ENCODE measurements around the gene BABAM2. TPM values are rescaled to one million over a fixed set of nuclear protein-coding genes. Genes with fewer than 3 reads are reported as not detected.

BABAM2 gene
- total and polyA plus RNA-seq, 10 of the 15 experiments (the other 5 are each of a cell fraction or from before 2014, with no cell fraction given), result 30.7 to 59.9 (median 44.5) TPM

DNA sequence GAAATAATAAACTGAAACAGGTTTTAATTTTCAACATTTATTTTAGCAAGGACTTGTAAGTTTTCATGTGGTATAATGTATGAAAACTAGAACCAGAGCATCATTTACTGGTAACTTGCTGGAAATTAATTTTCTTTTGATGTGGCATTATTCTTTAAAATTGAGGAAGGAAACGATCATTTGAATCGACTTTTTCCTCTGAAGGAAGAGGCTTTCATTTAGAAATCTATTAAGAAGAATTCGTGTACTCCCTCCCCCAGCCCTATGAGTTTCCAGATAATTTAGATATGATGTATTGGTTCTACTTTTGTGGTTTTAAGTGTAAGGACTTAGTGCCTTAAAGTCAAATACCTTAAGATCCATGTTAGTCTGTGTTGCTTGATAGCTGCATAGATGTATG lies 2.5 kb downstream of the BABAM2 start (continued):
- TF ChIP-seq, protein P1, sequence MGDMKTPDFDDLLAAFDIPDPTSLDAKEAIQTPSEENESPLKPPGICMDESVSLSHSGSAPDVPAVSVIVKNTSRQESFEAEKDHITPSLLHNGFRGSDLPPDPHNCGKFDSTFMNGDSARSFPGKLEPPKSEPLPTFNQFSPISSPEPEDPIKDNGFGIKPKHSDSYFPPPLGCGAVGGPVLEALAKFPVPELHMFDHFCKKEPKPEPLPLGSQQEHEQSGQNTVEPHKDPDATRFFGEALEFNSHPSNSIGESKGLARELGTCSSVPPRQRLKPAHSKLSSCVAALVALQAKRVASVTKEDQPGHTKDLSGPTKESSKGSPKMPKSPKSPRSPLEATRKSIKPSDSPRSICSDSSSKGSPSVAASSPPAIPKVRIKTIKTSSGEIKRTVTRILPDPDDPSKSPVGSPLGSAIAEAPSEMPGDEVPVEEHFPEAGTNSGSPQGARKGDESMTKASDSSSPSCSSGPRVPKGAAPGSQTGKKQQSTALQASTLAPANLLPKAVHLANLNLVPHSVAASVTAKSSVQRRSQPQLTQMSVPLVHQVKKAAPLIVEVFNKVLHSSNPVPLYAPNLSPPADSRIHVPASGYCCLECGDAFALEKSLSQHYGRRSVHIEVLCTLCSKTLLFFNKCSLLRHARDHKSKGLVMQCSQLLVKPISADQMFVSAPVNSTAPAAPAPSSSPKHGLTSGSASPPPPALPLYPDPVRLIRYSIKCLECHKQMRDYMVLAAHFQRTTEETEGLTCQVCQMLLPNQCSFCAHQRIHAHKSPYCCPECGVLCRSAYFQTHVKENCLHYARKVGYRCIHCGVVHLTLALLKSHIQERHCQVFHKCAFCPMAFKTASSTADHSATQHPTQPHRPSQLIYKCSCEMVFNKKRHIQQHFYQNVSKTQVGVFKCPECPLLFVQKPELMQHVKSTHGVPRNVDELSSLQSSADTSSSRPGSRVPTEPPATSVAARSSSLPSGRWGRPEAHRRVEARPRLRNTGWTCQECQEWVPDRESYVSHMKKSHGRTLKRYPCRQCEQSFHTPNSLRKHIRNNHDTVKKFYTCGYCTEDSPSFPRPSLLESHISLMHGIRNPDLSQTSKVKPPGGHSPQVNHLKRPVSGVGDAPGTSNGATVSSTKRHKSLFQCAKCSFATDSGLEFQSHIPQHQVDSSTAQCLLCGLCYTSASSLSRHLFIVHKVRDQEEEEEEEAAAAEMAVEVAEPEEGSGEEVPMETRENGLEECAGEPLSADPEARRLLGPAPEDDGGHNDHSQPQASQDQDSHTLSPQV (IDR thresholded peaks at IDR 0.05), result no peak
- TF ChIP-seq FOXK2 (IDR thresholded peaks at IDR 0.05), result no peak

DNA sequence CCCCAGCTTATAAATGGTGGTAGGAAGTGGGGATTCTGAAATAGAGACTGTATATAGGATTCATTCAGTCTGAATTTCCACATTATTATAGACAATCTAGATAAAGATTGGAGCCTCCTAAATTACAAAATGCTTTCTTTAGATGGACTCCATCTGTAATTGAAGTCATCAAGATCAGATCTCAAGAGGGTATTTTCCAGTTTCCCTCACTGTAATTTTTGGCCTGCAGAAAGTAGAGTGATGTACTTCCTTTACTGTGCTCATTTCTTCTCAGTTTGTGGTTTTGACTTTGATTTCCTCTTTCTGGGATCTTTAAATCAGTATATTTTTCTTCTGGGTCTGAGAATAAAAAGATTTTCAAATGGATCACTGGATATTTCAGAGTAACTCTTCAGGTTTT lies 7.2 kb downstream of the BABAM2 start:
- no peak for ATAC-seq
- intact Hi-C loops (cut with micrococcal nuclease; ENCODE audit: unreplicated experiment), result no loop called here
- BruUV-seq (replicated peaks), result no TSS peak

More for the DNA sequence above, 7.2 kb downstream of the BABAM2 start:
- no peaks in the 10 kb centered on the region for H4K20me1 ChIP-seq (ENCODE audit: control insufficient read depth, insufficient read depth)
- no peak for TF ChIP-seq TCF12 (IDR thresholded peaks at IDR 0.05; ENCODE audit: low read depth, low read length)
- peak; percentile 29; the same call in 1 of the 2 replicates for TF ChIP-seq RUNX3 (IDR thresholded peaks at IDR 0.05; ENCODE audit: low read length)
- POLR2A ChIA-PET, result no interaction called here
- FAIRE-seq (no peak), DNase-seq (ENCODE audit: low read depth, low spot score) (no peak)
- H3K9ac ChIP-seq (ENCODE audit: control insufficient read depth, insufficient read depth, low read length), result no peak overlapping the region
- H3K27ac ChIP-seq (ENCODE audit: control insufficient read depth, insufficient read depth), result no peak overlapping the region
- H3K4me1 ChIP-seq (ENCODE audit: control insufficient read depth, insufficient read depth, low read length), result no peaks in the 10 kb centered on the region
- RAD21 ChIA-PET (ENCODE audit: unreplicated experiment), result no interaction called here
- SMC1A ChIA-PET (ENCODE audit: uncharacterized antibody, unreplicated experiment), result interaction anchor here (2.5 kb wide), 1 partner anchor 10 kb away, joined by 9 read pairs; no protein-coding TSS in a partner anchor
- H3K4me3 ChIP-seq, result no peak overlapping the region
- no peak overlapping the region for H2AFZ ChIP-seq (ENCODE audit: control insufficient read depth, low read depth, low read length)
- in situ Hi-C loops (cut with MboI), result no loop called here
- CTCF ChIA-PET, result no interaction called here
- H3K79me2 ChIP-seq (ENCODE audit: control insufficient read depth, insufficient read depth, low read length), result no peaks in the 10 kb centered on the region
- H3K9me3 ChIP-seq (replicated peaks; ENCODE audit: control insufficient read depth, insufficient read depth, low read length), result no peaks in the 10 kb centered on the region
- no peaks in the 10 kb centered on the region; a peak in 2 of 4 replicates for H3K36me3 ChIP-seq (ENCODE audit: control insufficient read depth in 2 of 2, insufficient read depth in 2 of 2, low read length in 1 of 2)
- no peak overlapping the region for H3K4me2 ChIP-seq (ENCODE audit: control insufficient read depth, insufficient read depth)
- H3K27me3 ChIP-seq (replicated peaks in 1 of 2; ENCODE audit: control insufficient read depth in 2 of 2, insufficient read depth in 2 of 2, low read length in 1 of 2), result no peaks in the 10 kb centered on the region
